ENCODE measurements around the gene KDM2A.
A peak's percentile ranks its signal among the peaks of the same experiment; 100 is the strongest.

Gene KDM2A

DNA sequence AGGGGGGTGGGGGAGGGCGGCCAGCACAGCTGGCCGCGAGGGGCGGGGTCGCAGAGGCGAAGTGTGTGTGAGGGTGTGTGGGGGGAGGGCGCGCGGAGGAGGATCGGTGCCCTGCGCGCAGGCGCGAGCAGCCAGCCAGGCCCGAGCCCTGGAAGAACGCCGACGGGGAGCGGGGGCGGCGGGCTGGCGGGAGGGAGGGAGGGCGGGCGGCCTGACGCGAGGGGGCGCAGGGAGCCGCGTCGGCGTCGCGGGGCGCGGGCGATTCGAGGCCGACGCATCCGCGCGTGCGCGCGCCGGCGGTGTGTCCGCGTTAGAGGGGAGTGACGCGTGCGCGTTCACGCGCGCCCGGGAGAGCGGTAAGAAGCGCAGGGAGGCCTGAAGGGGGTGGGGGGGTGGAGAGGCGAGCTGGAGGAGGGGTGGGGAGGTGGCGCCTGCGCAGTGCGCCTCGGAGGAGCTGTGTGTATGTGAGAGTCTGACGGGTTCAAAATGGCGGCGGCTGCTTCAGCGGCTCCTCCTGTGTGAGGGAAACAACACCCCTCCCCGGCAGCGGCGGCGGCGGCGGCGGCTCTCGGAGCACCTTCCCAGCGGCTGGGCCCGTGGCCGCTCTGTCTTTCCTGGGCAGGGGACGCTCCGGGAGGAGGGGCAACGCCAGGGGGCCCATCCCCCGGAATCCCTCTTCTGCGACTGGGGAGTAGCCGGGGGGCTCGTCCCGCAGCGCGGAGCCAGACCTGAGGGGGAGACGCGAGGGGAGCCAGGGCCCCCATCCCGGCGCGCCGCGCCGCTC is at the start of gene KDM2A:
Gene KDM2A, plus strand, starts transcription at position 463 of the 784 bp plus-strand sequence. CDS start 2,054 bp downstream, outside the sequence.
- peak; percentile 97 to 99 for DNase-seq (ENCODE audit: low read depth in 2 of 2)

- DNase-seq (ENCODE audit: low read depth in 2 of 2): peak; percentile 43 to 54
Measured at GRCh38 chr11:67071420-67072284, 47.4 kb upstream of the KDM2A start.

DNA sequence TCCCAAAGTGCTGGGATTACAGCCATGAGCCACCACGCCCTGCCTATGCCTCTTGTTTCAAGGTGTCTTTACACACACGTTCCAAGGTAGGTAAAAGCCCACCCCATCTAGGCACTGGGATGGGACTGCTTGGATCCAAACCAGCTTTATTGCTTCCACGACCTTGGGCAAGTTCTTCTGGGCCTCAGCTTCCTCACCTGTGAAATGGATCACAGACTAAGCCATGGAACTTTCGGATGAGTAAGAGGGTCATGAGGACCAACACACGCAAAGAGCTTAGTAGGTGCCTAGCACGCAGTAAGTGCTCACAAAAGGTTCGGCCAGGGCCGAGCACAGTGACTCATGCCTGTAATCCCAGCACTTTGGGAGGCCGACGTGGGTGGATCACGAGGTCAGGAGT is 46.8 kb upstream of the KDM2A start:
- no peak for DNase-seq (ENCODE audit: low read depth in 2 of 2)

- no peak for DNase-seq (ENCODE audit: low read depth in 2 of 2)
Measured at GRCh38 chr11:67073908-67074307, 45.2 kb upstream of the KDM2A start.

GRCh38 chr11:67076202-67076601 is 42.9 kb upstream of the KDM2A start:
- no peak for DNase-seq (ENCODE audit: low read depth in 2 of 2)

- no peak for DNase-seq (ENCODE audit: low read depth in 2 of 2)
Measured at GRCh38 chr11:67079065-67079705, 39.9 kb upstream of the KDM2A start.

DNA sequence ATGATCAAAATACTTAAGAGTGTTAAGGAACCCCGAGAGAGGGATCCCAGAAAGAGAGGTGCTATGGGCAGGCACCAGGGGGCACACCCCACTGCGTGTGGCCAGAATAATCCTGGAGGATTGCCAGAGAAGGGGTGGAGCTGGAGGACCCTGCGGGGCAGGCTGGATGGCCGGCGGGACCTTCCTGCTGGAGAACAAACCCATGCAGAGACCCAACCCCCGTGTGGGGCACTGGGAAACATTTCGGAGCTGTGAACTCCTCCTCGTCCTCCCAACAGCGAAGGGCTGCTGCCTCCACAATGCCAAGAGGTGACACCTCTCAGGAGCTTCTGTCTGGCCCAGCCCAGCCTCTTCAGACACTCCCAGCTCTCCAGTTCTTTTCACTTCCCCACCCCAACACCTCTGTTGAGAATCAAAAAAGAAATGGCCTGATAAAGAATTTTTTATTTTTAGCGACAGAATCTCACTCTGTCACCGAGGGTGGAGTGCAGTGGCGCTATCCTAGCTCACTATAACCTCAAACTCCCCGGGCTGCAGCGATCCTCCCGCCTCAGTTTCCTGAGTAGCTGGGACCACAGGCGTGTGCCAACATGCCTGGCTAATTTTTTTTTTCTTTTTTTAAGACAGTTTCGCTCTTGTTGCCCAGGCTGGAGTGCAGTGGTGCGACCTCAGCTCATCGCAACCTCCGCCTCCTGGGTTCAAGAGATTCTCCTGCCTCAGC is 36.8 kb upstream of the KDM2A start:
- DNase-seq (ENCODE audit: low read depth in 2 of 2): no peak

GRCh38 chr11:67083786-67084366 is 35.2 kb upstream of the KDM2A start:
- DNase-seq (ENCODE audit: low read depth in 2 of 2): no peak

- no peak for DNase-seq (ENCODE audit: low read depth in 2 of 2)
Measured at GRCh38 chr11:67085617-67086016, 33.4 kb upstream of the KDM2A start.

GRCh38 chr11:67090717-67091116 is 28.3 kb upstream of the KDM2A start:
- DNase-seq (ENCODE audit: low read depth in 2 of 2): no peak

- DNase-seq (ENCODE audit: low read depth in 2 of 2): no peak
Measured at GRCh38 chr11:67095214-67095507, 23.9 kb upstream of the KDM2A start.

GRCh38 chr11:67098799-67099429 is 20.1 kb upstream of the KDM2A start:
- no peak for DNase-seq (ENCODE audit: low read depth in 2 of 2)

GRCh38 chr11:67099831-67100324 is 19.2 kb upstream of the KDM2A start:
- no peak for DNase-seq (ENCODE audit: low read depth in 2 of 2)

DNA sequence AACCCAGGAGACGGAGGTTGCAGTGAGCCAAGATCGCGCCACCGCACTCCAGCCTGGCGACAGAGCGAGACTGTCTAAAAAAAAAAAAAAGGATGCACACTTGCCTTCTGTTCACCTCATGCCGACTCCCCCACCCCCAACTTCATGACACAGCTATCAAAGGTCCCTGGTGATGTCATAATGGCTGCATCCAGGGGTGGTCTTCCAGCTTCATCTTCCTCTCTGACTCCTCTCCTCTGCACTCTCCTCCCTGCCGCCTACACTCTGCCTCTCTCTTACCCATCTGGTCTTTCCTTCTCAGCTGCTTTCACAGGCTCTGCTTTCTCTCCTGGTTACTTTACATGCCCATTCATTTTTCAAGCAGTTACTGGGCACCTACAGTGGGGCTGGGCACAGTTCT is 16.4 kb upstream of the KDM2A start:
- DNase-seq (ENCODE audit: low read depth in 2 of 2): no peak

DNA sequence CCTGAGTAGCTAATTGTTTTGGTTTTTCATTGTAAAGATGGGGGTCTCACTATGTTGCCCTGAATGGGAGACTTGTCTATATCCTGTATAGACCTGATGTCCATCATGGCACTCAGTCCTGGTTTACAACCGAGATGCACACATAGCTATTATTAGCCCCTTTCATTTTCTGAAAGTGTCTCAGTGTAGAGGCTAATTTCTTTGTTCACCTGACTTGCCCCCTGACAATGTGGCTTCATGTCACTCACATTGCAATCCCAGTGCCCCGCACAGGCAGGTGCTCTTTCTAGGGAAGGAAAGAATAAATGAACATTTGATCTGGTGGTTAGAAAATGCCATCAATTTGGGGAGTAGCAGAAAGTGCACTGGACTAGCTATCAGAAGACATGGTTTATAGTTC is 13.1 kb upstream of the KDM2A start:
- no peak for DNase-seq (ENCODE audit: low read depth in 2 of 2)

- DNase-seq (ENCODE audit: low read depth in 2 of 2): no peak
Measured at GRCh38 chr11:67111261-67111660, 7.8 kb upstream of the KDM2A start.

DNA sequence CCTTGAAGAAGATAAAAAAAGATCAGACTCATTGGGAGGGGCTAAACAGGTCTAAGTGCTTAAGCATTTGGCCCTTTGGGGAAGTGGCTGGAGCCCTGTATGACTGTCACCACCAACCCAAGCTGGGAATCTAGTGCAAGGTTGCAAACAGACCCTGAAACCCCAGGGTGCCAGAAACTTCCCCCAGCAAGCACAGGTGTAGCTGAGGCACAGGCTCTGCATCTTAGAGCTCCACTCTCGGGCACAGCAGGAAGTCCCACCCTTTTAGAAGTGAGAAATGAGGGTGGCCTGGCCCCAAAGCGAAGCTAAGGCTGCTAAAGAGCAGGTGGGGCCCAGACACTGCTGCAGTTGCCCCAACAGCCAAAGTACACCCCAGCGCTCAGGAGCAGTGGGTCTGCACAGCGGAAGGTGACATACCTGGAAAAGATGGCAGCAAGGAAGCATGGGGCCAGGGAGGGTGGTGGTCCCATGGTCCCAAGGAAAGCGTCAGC is 5.8 kb upstream of the KDM2A start:
- no peak for DNase-seq (ENCODE audit: low read depth in 2 of 2)

- DNase-seq (ENCODE audit: low read depth in 2 of 2): no peak
Measured at GRCh38 chr11:67114275-67114896, 4.7 kb upstream of the KDM2A start.

DNA sequence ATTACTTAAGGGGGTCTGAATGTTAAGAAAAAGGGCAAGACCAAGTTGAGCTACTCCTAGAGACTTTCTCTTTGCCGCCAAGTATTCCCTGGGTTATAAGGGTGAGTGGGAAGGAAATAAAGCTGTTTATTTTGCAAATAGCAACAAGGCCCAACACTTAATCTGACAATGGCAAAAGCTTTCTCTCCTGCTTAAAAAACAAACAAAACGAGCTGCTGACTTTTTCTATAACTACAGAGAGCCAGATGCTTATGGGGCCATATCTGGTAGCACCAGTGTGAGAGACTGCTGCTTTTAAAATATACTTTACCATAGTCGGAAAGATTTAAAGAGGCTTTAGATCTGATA is 2.3 kb upstream of the KDM2A start:
- DNase-seq (ENCODE audit: low read depth in 2 of 2): no peak

DNA sequence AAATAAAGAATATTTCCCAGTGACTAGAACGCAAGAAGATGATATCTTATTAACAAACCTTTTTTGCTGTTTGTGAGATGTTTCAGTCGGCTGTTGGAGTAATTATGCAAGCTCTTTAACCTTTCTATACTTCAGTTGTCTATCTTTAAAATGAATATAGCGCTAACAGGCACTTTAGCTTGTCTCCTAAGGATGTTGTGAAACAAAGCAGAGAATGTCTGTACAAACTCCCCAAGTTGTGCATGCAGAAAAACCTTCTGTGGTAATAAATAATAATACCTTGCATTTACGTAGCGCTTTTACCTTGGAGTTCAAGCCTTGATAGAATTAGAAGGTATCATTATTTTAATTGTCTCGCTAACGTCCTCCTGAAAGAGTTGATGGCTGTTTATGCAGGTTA is 1.9 kb upstream of the KDM2A start:
- no peak for DNase-seq (ENCODE audit: low read depth in 2 of 2)

Data from stimulated activated CD8-positive, alpha-beta memory T cell treated with anti-CD3 and anti-CD28 coated beads, Interleukin-2, amount 100 ng/mL, for 1 hour (primary cell).